ENCODE measurements around the gene SIN3B. TPM values are rescaled to one million over a fixed set of nuclear protein-coding genes. Genes with fewer than 3 reads are reported as not detected.

SIN3B gene
- total RNA-seq, 1 donor from 2014 or later, result 59.9 TPM

DNA sequence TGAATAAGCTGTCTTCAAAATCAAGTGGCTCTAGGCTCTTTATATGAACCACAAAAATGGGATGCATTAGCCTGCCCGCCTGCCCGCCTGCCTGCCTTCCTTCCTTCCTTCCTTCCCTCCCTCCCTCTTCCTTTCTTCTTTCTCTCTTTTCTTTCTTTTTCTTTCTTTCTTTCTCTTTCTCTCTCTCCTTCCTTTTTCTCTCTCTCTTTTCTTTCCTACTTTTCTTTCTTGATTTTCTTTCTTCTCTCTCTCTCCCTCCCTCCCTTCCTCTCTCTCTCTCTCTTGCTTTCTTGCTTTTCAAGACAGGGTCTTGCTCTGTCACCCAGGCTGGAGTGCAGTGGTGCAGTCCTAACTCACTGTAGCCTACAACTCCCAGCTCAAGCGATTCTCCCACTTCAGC lies 86.5 kb downstream of the SIN3B start:
- Mint-ChIP-seq H3K4me3 (no peak overlapping the region), H3K4me1 (no peaks in the 10 kb centered on the region), H3K27ac (ENCODE audit: unreplicated experiment) (no peak overlapping the region), H3K27me3 (ENCODE audit: low read depth) (no peaks in the 10 kb centered on the region), H3K9me3 (peaks cover 12% of the 10 kb centered on the region), H3K36me3 (ENCODE audit: low read depth) (peaks cover 20% of the 10 kb centered on the region)
- no peak for DNase-seq (ENCODE audit: low read depth, low spot score)
- TF ChIP-seq, protein P1, sequence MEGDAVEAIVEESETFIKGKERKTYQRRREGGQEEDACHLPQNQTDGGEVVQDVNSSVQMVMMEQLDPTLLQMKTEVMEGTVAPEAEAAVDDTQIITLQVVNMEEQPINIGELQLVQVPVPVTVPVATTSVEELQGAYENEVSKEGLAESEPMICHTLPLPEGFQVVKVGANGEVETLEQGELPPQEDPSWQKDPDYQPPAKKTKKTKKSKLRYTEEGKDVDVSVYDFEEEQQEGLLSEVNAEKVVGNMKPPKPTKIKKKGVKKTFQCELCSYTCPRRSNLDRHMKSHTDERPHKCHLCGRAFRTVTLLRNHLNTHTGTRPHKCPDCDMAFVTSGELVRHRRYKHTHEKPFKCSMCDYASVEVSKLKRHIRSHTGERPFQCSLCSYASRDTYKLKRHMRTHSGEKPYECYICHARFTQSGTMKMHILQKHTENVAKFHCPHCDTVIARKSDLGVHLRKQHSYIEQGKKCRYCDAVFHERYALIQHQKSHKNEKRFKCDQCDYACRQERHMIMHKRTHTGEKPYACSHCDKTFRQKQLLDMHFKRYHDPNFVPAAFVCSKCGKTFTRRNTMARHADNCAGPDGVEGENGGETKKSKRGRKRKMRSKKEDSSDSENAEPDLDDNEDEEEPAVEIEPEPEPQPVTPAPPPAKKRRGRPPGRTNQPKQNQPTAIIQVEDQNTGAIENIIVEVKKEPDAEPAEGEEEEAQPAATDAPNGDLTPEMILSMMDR (conservative IDR thresholded peaks at IDR 0.05), result no peak

DNA sequence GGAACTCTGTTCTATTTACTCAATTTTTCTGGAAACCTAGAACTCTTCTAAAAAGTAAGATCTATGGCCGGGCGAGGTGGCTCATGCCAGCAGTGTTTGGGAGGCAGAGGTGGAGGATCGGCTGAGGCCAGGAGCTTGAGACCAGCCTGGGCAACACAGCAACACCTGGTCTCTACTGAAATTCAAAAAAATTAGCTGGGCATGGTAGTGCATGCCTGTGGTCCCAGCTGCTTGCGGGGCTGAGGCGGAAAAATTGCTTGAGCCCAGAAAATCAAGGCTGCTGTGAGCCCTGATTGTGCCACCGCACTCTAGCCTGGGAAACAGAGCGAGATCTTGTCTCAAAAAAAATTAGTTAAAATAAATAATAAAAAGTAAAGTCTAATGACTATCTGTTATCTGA lies 88.2 kb downstream of the SIN3B start:
- Mint-ChIP-seq H3K36me3 (ENCODE audit: low read depth) (peaks cover 14% of the 10 kb centered on the region), H3K9me3 (peaks cover 10% of the 10 kb centered on the region), H3K27me3 (ENCODE audit: low read depth) (no peaks in the 10 kb centered on the region), H3K4me3 (no peak overlapping the region), H3K27ac (ENCODE audit: unreplicated experiment) (no peak overlapping the region), H3K4me1 (no peaks in the 10 kb centered on the region)
- DNase-seq (ENCODE audit: low read depth, low spot score), result no peak
- TF ChIP-seq, protein P1 (conservative IDR thresholded peaks at IDR 0.05), result no peak

DNA sequence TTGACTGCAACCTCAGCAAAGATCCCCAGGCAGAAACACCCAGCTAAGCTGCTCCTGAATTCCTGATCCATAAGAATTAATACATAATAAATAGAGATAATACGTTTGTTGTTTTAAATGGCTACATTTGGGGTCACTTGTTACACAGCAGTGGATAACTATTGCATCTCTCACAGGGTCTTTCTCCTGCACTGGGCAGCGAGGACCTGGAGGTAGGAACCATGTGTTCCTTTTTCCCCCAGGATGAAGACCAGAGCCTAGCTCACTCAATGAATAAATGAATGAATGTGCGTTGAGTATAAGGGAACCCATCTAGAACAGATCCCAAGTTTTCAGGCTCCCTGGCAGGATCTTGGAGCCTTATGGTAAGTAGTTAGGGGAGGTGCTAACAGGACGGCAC lies 90.3 kb downstream of the SIN3B start:
- H3K4me3 Mint-ChIP-seq, result no peak overlapping the region
- H3K4me1 Mint-ChIP-seq, result no peaks in the 10 kb centered on the region
- H3K36me3 Mint-ChIP-seq (ENCODE audit: low read depth), result peaks cover 2% of the 10 kb centered on the region
- H3K27me3 Mint-ChIP-seq (ENCODE audit: low read depth), result no peaks in the 10 kb centered on the region
- H3K27ac Mint-ChIP-seq (ENCODE audit: unreplicated experiment), result no peak overlapping the region
- DNase-seq (ENCODE audit: low read depth, low spot score), result no peak
- no peaks in the 10 kb centered on the region for H3K9me3 Mint-ChIP-seq
- TF ChIP-seq, protein P1 (conservative IDR thresholded peaks at IDR 0.05), result no peak

GRCh38 chr19:16920816-16921529 lies 91.8 kb downstream of the SIN3B start:
- TF ChIP-seq, protein P1 (conservative IDR thresholded peaks at IDR 0.05), result no peak
- H3K4me1 Mint-ChIP-seq, result no peaks in the 10 kb centered on the region
- peaks cover 5% of the 10 kb centered on the region for H3K36me3 Mint-ChIP-seq (ENCODE audit: low read depth)
- no peak for DNase-seq (ENCODE audit: low read depth, low spot score)
- no peak overlapping the region for H3K4me3 Mint-ChIP-seq
- no peaks in the 10 kb centered on the region for H3K27me3 Mint-ChIP-seq (ENCODE audit: low read depth)
- H3K9me3 Mint-ChIP-seq, result peaks cover 2% of the 10 kb centered on the region
- no peak overlapping the region for H3K27ac Mint-ChIP-seq (ENCODE audit: unreplicated experiment)

GRCh38 chr19:16921766-16922591 lies 92.8 kb downstream of the SIN3B start:
- no peak overlapping the region for H3K27ac Mint-ChIP-seq (ENCODE audit: unreplicated experiment)
- DNase-seq (ENCODE audit: low read depth, low spot score), result no peak
- no peaks in the 10 kb centered on the region for H3K4me1 Mint-ChIP-seq
- no peaks in the 10 kb centered on the region for H3K27me3 Mint-ChIP-seq (ENCODE audit: low read depth)
- no peak overlapping the region for H3K4me3 Mint-ChIP-seq
- peaks cover 6% of the 10 kb centered on the region for H3K9me3 Mint-ChIP-seq
- TF ChIP-seq, protein P1 (conservative IDR thresholded peaks at IDR 0.05), result no peak
- peaks cover 11% of the 10 kb centered on the region for H3K36me3 Mint-ChIP-seq (ENCODE audit: low read depth)

Data from neural crest cell (in vitro differentiated cells).